Activated CD8-positive, alpha-beta T cell treated with anti-CD3 and anti-CD28 coated beads for 36 hours (primary cell): Measurements from ENCODE around the gene BRSK2. TPM values are rescaled to one million over a fixed set of nuclear protein-coding genes. Genes with fewer than 3 reads are reported as not detected.

Experiments
- ATAC-seq: fragments of 200-7000 bp; cut with Tn5 transposase; one replicate; pipeline ENCODE4 v1.10.0; 2021; ENCODE audit warnings: mild to moderate bottlenecking, moderate library complexity
- CTCF ChIA-PET: fragments of 350-600 bp; sonication (Branson Sonifier 250); formaldehyde crosslinking; loops from one replicate; lab custom pipeline; 2021; ENCODE audit warnings: antibody characterized with exemption; lab: Charles Lee
- POLR2A ChIA-PET: fragments of 350-600 bp; sonication (Branson Sonifier 250); formaldehyde crosslinking; loops from one replicate; lab custom pipeline; 2021; ENCODE audit warnings: antibody characterized with exemption; lab: Charles Lee
- DNase-seq: peaks from one replicate; pipeline ENCODE4 v3.0.0-alpha.2; 2020
- H3K27ac Mint-ChIP-seq: one replicate; pipeline ENCODE4 v1.8.0; 2021; ENCODE audit warnings: mild to moderate bottlenecking, mixed read lengths
- H3K27me3 Mint-ChIP-seq: one replicate; pipeline ENCODE4 v1.8.0; 2021; ENCODE audit warnings: mixed read lengths
- H3K36me3 Mint-ChIP-seq: one replicate; pipeline ENCODE4 v1.8.0; 2021; ENCODE audit warnings: low read depth, mixed read lengths
- H3K4me1 Mint-ChIP-seq: one replicate; pipeline ENCODE4 v1.8.0; 2021; ENCODE audit warnings: low read depth, mixed read lengths
- H3K4me3 Mint-ChIP-seq: one replicate; pipeline ENCODE4 v1.8.0; 2021; ENCODE audit warnings: mild to moderate bottlenecking, moderate library complexity, mixed read lengths
- H3K9me3 Mint-ChIP-seq: one replicate; pipeline ENCODE4 v1.8.0; 2021; ENCODE audit warnings: mixed read lengths
- CTCF ChIP-seq: fragments of 200-600 bp; IDR thresholded peaks from one replicate; pipeline ENCODE4 v1.8.0; 2022; ENCODE audit warnings: antibody characterized with exemption, mild to moderate bottlenecking
- intact Hi-C: fragments of 100-400 bp; cut with micrococcal nuclease; formaldehyde crosslinking; loops from one replicate; pipeline ENCODE4 v1.10.0; 2022
- total RNA-seq, 2 experiments: library from RNA; stranded (reverse); gene quantifications; one replicate each; pipeline ENCODE4 v1.2.3, GENCODE V29; 2021

Gene BRSK2
- total RNA-seq, 2 experiments from 2014 or later: 1.1 to 2.0 TPM

GRCh38 chr11:1485504-1485885 lies 95.8 kb downstream of the BRSK2 start:
- ATAC-seq (no peak), DNase-seq (no peak)
- POLR2A ChIA-PET: no interaction called here
- TF ChIP-seq CTCF: no peak
- no peak overlapping the region for H3K27ac Mint-ChIP-seq
- intact Hi-C loops: no loop called here
- no peaks in the 10 kb centered on the region for H3K36me3 Mint-ChIP-seq
- H3K27me3 Mint-ChIP-seq: no peaks in the 10 kb centered on the region
- CTCF ChIA-PET: interaction anchor here (1.6 kb wide), 1 partner anchor 29 kb away, joined by 4 read pairs; no protein-coding TSS in a partner anchor
- H3K4me3 Mint-ChIP-seq: no peak overlapping the region
- peaks cover 32% of the 10 kb centered on the region for H3K4me1 Mint-ChIP-seq
- no peaks in the 10 kb centered on the region for H3K9me3 Mint-ChIP-seq

DNA sequence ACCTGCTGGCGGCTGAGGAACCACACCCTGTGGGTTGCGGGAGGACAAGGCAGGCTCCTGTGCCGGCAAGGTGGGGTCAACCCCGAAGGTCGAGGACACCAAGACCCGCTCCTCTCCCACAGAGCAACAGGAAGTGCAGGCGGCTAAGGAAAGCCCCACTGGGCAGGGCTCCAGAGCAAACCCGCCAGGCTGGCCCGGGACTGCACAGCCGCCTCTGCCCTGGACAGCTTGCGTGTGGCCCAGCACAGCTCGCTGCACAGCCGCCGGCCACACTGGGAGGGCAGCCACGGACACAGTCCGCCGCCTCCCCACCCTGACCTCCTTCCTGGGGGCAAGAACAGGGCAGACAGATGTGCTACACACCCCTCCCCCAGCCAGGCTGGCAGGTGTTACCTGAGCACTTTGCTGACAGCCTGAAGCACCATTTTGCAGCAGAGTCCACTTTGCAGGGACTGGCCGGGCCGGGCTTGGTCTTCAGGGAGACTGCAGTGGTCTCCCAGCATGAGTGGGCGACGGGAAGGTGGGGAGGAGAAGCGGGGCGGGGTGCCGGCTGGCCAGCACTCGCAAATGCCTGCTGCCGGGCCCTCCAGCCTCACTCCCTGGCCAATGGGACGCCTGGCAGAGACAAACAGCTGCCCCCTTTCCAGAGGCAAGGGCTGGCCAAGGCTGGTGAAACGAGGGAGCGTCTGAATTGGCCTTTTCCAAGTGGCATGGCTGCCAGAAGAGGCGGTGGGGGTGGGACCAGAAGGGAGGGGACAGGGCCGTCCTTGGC lies 96.5 kb downstream of the BRSK2 start, which contains the start of gene MOB2:
Gene MOB2 (minus strand): TSS at position 726 of the 772 bp plus-strand sequence. CDS start 223 bp downstream, at position 503.
- TF ChIP-seq CTCF: no peak
- Mint-ChIP-seq H3K9me3 (no peaks in the 10 kb centered on the region), H3K4me3 (no peak within 1 kb of the TSS), H3K27ac (no peak within 1 kb of the TSS), H3K4me1 (peaks cover 32% of the 10 kb centered on the region), H3K27me3 (no peaks in the 10 kb centered on the region), H3K36me3 (no peaks in the 10 kb centered on the region)
- peak; percentile 39 for ATAC-seq
- ChIA-PET CTCF (interaction anchor here (1.6 kb wide), 1 partner anchor 29 kb away, joined by 4 read pairs; no protein-coding TSS in a partner anchor), POLR2A (no interaction called here)
- intact Hi-C loops: no loop called here
- no peak for DNase-seq

DNA sequence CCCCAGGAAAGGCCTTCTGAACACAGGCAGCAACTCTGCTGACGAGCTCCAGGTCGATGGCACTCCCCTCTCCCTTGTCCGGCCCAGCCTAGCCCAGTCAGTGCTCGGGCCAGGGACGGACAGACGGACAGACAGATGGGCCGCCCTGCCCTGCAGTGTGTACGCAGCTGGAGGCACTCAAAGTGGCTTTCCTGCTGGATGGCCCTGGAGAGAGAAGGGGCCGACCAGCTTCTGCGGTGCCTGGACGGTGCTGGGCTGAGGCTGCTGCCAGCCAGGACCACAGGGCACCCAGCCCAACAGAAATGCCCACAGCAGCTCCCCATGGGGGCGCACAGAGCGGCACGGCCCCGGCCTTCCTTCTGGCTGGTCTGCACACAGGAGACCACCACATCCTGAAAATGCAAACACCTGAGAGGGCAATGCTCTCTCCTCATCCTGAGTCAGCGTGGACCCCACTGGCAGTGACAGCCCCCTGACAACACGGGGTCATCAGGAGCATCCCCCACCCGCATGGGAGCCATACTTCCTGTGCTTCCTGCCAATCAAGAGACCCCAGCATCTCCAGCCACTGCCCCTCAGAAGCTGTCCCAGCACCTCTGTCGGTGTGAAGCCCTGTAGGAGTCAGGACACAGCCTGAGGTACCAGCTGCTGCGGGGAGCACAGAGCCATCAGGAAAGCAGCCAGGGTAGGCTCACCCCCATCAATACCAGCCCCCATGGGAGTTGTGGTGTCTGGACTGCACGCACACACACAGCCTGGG lies 97.5 kb downstream of the BRSK2 start:
- intact Hi-C loops: no loop called here

GRCh38 chr11:1487851-1488574 lies 98.3 kb downstream of the BRSK2 start:
- Mint-ChIP-seq H3K27me3 (no peaks in the 10 kb centered on the region), H3K4me3 (no peak overlapping the region), H3K4me1 (peaks cover 40% of the 10 kb centered on the region), H3K9me3 (no peaks in the 10 kb centered on the region), H3K27ac (no peak overlapping the region), H3K36me3 (no peaks in the 10 kb centered on the region)
- intact Hi-C loops: no loop called here
- ChIA-PET CTCF (interaction anchor here (0.7 kb wide), 1 partner anchor 28 kb away, joined by 3 read pairs; no protein-coding TSS in a partner anchor), POLR2A (interaction anchor here (0.6 kb wide), 1 partner anchor 19 kb away, joined by 3 read pairs; no protein-coding TSS in a partner anchor)
- no peak for TF ChIP-seq CTCF
- ATAC-seq (no peak), DNase-seq (no peak)

More for the DNA sequence above, 97.5 kb downstream of the BRSK2 start:
- Mint-ChIP-seq H3K27me3 (no peaks in the 10 kb centered on the region), H3K9me3 (no peaks in the 10 kb centered on the region), H3K36me3 (no peaks in the 10 kb centered on the region), H3K4me3 (no peak overlapping the region), H3K4me1 (peaks cover 34% of the 10 kb centered on the region), H3K27ac (no peak overlapping the region)
- DNase-seq: no peak
- no peak for ATAC-seq
- ChIA-PET POLR2A (no interaction called here), CTCF (no interaction called here)
- no peak for TF ChIP-seq CTCF
